ENCODE results near the gene SEPTIN10.
A peak's percentile ranks its signal among the peaks of the same experiment; 100 is the strongest.
"Not testable (repeated sequence)": the region's sequence is repeated elsewhere in the genome, so short reads cannot be mapped to it uniquely, and the experiment has no call there.

The SEPTIN10 gene

DNA sequence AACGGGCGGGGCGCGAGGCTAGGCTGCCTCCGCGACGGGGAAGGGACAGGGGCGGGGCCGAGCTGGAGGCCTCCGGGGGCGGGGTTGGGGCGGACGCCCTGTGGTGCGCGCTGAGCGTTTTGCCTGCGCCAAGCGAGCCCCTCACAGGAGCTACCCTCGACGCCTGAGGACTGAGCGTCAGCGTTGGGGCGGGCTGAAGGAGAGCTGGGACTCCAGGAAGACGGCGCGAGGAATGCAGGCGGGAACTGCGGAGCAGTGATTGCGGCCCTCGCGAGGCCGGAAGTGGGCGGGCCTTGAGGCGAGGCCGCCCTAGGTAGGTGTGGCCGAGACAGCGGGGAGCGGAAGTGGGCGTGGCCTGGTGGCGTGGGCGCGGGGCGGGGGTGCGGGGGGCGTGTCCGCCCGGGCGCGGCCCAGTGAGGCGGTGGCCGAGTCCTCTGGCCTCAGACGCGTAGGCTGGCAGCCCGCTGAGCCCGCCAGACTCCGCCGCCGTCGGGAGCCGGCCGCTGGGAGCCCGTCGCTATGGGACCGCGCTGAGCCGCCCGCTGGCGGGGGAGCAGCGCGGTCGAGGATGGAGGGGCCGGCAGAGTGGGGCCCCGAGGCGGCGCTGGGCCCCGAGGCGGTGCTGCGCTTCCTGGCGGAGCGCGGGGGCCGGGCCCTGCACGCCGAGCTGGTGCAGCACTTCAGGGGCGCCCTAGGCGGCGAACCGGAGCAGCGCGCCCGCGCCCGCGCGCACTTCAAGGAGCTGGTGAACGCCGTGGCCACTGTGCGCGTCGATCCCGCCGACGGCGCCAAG is at the start of gene SEPTIN10, which contains the start of gene SOWAHC:
Gene SEPTIN10 (minus strand): TSS at position 45 of the 793 bp plus-strand sequence. CDS start 139 bp downstream, outside the sequence.
Gene SOWAHC (plus strand): TSS at position 443 of the 793 bp plus-strand sequence. CDS start 126 bp downstream, at position 569.
- DNase-seq (ENCODE audit: low spot score), result peak; percentile 99

DNA sequence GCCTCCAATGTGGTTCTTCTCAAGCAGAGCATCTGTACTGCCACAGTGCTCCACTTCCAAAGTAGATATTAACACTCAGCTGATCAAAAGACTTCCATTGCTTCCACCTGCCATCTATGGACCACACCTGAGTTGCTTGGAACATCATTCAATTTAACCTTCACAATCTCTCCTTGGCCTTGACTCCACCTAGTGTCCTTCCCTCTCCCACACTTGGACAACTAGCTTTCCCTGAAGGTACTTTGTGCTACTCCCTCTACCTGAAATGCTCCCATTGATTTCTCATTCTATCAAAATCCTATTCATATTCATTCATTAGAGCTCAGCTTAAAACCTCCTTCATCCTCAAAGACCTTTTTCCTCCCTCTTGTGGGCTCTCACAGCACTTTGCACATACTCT is 49.1 kb upstream of the SEPTIN10 start:
- peak; percentile 28 for DNase-seq (ENCODE audit: low spot score)

DNA sequence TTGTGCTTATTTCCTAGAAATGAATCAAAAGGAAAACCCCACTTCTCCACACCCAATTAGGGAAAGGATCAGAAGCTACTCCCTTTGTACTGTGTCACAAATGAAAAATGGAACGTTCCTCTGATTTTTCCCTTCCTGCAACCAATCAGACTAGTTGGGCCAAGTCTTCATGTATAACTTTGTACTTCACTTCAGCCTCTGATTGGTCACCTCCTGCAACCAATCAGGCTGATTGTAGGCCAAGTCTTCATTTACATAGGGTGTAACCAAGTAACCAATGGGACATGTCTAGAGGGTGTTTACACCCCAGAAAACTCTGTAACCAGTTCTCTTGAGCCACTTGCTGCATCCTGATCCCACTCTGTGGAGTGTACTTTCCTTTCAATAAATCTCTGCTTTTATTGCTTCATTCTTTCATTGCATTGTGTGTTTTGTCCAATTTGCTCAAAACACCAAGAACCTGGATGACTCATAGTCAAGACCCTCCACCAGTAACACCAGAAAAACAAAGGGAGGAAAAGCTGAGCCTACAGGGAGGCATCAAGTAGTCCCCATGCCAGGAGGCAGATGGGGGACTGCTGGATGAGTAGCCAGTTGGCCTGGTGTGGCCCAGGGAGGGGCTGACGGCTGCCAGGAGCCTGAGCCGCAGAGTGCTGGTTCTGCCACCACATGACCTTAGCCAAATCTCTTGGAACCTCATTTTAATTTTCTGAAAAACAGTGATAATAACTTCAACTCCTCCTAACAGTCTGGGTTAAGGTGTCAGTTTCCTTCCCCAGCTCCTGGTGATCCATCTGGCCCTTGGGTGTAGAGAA is 46.5 kb upstream of the SEPTIN10 start:
- peak; percentile 31 for DNase-seq (ENCODE audit: low spot score)

DNA sequence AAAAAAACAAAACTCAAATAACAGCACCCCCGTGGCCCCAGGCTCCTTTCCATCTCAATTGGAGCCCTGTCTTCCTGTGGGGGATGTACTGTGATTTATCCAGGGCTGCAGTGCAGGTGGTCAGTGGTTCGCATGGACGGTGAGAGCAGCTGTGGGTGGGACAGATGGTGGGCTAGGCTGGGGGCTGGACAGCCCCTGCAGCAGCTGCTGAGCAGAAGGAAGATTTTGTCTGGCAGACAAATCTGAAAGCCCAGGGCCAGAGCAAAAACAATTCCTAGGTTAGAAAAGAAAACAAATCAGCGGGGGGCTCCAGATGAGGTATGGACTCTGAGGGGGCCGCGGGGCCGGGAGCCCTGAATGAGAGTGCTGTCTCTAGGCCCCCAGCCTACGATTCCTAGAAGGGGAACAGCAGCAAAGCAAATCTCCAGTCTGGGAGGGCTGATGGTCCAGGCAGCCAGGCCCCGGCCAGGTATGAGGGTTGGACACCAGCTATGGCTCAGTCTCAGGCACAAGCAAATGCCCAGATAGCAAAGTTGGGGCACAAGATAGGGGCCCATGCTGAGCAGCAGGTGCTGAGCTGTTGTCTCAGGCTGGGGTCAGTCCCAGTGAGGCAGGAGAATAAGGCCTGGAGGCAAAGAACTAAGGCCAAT is 45.8 kb upstream of the SEPTIN10 start:
- DNase-seq (ENCODE audit: low spot score), result no peak

DNA sequence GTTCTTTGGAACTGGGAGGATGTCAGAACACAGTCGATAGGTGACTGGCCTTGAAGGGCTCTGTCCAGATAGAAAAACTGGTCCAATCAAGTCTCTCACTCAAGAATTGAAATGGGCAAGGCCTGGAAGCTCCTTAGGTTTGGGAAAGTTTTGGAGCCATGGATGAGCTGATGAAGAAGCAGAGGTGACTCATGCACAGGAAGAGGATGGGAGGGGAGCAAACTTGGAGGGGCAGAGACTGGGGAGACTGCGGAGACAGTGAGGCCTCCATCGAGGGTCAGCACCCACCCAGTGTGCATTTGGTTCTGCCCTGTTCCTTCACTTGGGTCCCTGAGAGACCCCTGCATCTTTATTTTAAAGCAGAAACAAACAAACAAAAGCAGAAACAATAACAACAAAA is 41.5 kb upstream of the SEPTIN10 start:
- no peak for DNase-seq (ENCODE audit: low spot score)

DNA sequence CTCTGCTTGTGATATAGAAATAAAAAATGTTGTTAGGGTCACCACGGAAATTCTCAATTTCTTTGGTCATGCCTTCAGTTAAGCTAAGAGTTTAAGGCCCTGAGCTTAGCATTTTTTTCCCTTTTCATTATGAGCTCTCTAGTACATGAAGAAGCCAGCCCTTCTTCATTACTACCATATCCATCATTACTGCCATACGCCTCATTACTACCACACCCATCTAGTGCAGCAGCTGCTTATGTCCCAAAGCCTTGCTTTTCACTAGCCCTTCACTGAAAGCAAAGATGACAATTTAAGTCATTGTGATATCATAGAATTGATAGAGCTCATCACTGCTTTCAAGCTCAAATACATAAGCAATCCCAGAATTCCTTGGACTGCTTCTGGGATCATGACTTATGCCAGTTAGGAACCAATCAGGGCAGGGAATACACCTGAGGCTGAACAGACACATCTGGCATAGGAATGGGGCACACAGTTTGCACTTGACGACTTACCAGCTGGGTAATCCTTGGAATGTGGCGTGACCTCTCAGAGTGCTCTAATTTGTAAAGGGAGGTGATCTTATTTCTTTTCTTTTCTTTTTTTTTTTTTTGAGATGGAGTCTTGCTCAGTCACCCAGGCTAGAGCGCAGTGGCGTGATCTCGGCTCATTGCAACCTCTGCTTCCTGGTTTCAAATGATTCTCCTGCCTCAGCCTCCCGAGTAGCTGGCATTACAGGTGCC is 40.7 kb upstream of the SEPTIN10 start:
- no peak for DNase-seq (ENCODE audit: low spot score)

DNA sequence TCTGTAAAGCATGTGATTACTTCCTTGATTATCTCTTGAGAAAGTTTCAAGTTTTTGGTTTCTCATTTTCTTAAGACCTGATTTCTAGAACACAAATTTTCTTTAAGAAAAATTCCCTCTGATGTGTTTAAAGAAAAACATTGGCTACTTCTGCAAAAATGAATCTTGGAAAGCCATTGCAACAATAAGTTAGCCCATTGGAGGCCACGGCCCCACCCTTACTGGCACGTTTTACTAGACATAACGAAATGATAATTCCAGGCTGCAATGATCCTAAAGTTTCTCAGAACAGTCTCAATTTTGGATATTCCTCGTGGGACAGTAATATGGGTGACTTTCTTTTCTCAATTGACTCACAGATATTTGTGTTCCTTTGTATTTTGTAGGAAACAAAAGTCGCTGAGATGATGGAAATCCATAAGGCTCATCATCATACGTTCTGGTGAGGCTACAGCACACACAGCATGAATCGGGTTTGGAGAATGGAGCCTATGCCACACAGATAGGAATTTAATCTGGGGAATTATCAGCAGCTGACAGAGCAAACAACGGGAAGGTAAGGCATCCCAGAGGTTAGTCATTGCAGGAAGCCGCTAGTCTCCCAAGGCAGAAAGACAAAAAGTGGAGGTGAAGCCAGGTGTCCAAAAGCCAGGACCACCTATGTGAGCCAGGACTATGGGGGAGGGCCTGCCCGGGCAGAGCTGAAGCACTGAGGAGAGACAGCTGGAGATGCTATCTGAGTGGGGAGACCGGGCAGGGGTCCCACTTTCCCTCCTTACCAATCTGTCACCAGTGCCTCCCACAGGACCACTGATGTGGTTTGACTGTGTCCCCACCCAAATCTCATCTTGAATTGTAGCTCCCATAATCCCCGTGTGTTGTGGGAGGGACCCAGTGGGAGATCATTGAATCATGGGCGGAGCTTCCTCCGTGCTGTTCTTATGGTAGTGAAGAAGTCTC is 36.2 kb upstream of the SEPTIN10 start:
- no peak for DNase-seq (ENCODE audit: low spot score)

DNA sequence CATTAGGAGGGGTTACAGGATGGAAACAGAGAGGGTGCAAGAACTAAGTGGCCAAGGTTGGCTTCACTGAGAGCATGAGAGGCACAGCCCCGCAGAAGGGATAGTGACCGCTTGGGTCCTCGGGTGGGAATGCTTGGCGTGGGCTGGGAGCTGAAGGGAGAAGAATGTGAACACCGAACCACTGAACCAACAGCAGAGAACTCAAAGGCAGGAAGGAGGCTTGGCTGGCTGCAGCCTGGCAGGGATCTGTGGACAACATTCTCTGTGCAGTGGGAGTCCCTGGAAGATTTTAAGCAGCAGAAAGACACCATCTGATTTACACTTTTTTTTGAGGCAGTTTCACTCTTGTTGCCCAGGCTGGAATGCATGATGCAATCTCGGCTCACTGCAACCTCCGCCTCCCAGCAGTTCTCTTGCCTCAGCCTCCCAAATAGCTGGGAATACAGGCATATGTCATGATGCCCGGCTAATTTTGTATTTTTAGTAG is 34.3 kb upstream of the SEPTIN10 start:
- DNase-seq (ENCODE audit: low spot score), result no peak

DNA sequence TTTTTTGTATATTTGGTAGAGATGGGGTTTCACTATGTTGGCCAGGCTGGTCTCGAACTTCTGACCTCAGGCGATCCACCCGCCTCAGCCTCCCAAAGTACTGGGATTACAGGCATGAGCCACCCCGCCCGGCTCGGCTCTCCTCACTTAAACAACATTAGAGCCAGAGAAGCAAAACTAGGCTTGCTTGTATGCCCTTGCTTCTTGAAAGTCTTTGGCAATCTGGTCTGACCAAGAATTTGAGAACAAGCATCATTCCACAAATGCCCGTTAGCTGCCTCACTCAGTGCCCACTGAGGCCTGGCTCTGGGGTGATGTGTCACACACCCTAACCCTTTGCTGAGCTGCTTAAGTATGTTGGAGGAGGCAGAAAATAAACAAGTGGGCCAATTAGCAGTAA is 33.9 kb upstream of the SEPTIN10 start:
- no peak for DNase-seq (ENCODE audit: low spot score)

DNA sequence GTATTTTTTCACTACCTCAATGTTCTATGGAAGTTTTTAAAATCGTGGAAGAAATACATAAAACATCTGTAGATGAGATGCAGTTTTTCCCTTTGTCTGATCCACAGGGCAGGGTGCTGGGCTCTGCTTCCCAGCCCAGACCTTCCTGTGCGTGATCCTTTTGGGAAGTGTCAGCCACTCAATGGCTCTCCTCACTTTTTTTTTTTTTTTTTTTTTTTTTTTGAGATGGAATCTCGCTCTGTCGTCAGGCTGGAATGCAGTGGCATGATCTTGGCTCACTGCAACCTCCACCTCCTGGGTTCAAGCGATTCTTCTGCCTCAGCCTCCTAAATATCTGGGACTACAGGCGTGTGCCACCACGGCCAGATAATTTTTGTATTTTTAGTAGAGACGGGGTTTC is 33.2 kb upstream of the SEPTIN10 start:
- no peak for DNase-seq (ENCODE audit: low spot score)

DNA sequence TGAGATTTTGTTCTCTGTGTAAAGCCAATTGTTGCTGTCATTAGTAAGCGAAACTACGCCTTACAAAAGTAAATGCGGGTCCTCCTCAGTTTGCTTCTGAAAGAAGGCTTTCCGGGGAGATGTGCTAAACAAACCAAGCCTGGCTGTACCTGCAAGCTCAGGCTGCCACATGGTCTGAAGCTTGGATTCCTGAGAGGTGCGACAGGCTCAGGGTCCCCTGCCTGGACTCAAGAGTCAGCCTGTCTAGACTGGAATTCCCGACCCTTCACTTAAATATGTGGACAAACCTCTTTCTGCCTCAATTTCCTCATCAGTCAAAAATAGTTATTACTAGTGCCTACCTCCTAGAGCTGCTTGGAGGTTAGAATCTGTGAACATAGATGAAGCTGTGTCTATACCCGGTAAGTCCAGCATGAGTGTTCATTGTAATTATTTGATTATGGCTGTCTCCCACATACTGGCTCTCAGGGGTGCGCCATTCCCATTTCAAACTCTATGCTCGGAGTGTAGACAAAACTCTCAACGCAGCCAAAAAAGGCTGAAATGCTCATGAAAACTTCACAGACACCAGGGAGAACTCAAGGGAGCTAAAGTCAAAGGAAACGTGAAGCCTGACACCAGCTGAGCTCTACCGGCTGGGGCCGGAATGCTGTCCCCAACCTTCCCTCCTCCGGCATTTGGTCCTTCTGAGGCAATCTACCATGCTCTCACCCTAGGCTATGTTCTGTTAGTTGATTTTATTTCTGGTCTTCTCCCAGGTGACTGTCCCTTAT is 31.8 kb upstream of the SEPTIN10 start:
- no peak for DNase-seq (ENCODE audit: low spot score)

DNA sequence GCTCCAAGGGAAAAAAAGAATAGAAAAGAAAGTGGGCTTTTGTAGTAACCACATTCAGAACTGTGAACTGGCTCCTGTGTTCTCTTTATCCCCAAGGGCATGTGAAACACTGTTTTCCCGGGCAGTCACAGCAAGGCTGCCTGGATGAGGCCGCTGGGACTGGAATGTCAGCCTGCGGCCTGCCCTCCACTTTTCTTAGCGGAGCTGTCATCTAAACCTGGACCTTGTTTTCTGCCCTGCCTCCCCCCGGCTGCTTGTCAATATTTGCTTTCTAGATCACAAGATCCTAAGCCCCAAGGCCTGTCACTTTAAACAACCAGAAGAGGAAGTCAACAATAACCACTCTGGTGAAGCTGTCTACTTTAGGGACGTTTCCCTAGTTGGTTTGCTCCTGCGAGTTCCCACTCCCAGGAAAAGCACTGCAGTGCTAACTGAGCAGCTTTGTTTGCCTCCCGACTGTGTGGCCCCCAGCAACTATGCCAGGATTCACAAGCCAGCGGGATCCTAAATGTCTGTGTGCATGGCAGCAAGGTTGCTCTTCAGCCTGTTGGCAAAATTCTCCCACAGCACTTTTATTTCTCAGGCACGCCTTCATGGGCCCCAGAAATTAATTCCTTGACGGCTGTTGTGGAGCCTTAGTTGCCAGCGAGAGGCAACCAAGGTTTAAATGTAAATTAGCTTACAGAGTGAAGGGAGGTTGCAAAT is 31.0 kb upstream of the SEPTIN10 start:
- DNase-seq (ENCODE audit: low spot score), result no peak

DNA sequence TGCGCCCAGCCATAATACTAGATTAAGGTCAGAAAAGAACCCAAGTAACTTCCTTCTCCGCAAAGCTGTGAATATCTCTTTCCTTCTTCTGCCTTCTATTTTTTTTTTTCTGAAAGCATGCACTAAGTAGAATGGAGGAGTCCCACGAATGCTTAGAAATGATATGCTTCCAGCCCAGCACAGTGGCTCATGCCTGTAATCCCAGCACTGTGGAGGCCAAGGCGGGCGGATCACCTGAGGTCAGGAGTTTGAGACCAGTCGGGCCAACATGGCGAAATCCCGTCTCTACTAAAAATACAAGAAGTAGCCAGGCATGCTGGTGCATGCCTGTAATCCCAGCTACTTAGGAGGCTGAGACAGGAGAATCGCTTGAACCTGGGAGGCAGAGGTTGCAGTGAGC is 26.2 kb upstream of the SEPTIN10 start:
- DNase-seq (ENCODE audit: low spot score), result not testable (repeated sequence)

DNA sequence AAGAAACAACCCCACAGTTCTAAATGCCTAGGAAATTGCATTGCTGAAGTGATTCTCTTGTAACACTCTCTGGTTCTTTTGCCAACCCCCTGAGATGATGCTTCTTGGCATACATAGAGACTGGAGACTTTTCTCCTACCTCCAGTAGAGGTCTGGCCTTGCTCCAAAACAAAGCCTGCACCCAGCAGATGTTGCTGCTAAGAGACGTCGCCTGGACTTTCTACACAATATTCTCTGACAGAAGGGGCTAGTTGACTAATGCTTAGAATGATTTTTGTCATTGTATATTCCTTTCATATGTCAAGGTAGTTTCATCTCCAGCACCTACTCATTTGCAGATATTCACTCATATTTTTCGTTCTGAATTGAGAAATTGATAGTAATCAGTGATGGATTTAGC is 25.0 kb upstream of the SEPTIN10 start:
- no peak for DNase-seq (ENCODE audit: low spot score)

DNA sequence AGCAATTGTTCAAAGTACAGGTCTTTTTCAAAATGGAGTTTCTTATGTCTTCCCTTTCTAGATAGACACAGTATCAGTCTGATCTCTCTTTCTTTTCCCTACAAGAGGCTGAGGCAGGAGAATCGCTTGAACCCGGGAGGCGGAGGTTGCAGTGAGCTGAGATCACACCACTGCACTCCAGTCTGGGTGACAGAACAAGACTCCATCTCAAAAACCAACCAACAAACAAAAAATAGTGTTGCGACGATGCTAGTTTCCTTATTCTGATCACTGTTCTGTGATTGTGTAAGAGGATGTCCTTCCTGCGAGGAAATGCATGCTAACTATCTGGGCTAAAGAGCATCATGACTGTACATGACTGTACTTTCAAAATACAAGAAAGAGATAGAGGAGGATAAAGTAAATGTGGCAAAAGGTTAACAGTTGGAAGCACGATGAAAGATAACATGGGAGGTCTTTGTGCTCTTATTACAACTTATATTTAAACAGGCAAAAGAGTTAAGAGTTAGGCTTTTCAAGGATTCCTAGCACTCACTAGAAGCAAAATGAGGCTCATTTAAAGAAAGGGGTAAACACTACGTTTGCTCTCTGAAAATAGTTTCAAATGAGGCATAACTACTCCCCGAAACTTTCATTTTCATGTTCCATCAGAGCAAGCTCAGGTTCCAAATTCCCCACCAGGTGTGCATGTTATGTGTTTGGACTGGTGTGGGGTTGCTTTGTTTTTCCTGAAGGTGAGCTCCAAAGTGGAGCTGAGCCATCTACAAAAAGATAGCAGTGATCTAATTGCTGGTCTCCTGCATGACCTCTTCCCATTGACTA is 24.2 kb upstream of the SEPTIN10 start:
- no peak for DNase-seq (ENCODE audit: low spot score)

DNA sequence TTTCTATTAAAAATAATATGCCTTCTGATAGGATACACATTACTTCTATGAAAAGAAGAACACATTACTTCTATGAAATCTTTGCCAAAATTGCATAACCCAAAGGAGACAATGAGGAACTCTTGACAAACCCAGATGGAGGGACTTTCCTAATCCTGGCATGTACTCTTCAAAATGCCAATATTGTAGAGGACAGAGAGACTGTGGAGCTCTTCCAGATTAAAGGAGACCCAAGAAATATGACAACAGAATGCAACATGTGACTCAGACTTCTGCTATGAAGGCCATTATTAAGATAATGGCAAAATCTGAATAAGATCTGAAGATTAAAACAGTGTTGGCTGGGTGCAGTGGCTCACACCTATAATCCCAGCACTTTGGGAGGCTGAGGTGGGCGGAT is 22.6 kb upstream of the SEPTIN10 start:
- no peak for DNase-seq (ENCODE audit: low spot score)

DNA sequence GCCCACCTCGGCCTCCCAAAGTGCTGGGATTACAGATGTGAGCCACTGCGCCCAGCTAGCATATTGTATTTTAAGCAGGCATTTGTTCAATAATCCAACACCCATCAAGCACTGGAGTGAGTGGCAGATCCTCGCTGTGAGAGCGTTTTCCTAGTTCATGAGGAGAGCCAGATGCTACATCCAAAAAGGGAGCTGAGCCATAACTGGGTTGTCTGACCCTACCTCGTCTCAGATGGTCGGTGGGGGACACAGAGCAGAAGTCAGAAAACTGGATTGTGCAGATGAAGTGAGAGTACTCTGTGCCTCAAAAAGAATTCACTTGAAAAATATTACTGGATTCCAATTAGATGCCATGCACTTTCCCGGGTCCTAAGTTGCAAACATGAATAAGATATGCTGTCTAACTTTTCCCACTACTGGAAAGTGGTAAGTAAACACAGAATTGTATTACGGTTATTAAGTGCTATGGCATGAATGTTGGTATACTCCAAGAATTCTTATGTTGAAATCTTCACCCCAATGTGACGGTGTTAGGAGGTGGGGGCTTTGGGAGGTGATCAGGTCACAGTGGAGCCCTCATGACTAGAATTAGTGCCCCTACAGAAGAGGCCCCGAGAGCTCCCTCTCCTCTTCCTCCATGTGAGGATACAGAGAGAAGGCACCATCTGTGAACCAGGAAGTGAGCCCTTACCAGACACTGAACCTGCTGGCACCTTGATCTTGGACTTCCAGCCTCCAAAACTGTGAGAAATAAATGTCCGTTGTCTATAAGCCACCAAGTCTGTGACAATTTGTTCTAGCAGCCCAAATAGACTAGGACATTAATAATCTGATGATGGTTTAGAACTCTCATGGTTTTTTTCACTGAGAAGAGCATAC is 21.9 kb upstream of the SEPTIN10 start:
- DNase-seq (ENCODE audit: low spot score), result no peak

All from SW480 (cell line).